ENCODE results near the gene HES6. TPM values are rescaled to one million over a fixed set of nuclear protein-coding genes. Genes with fewer than 3 reads are reported as not detected.

Gene HES6
- total and polyA plus RNA-seq, 10 of the 15 experiments (the other 5 are each of a cell fraction or from before 2014, with no cell fraction given), result 0.11 to 1.7 (median 0.83) TPM

DNA sequence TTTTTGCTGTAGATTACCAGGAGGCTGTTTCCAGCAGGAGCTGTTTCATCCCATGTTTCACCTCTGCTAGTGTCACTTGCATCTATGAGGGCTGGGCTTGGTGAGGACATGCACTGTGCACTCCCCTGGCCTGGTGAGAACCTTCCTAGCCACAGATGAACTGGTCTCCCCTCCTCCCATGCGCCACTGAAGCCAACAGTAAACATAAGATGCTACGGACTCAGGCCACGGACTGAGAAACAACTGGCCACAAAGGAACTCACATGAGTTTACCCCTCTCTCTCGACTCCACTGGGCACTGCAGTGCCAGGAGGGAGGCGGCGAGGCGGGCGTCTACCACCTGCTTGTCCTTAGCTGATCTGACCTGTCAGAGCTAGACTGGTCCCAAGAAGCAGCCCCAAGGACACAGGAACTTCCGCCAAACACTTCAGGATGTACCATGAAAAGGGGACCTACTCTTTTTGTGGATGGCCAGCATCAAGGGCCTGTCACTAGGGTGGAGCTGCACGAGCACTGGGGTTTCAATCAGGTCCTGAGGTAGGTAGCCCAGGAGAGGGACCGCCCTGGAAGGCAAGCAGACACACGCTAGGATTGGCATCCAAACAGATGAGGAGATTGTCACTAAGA is 22.8 kb upstream of the HES6 start (continued):
- TF ChIP-seq SUZ12 (IDR thresholded peaks at IDR 0.05; ENCODE audit: unreplicated experiment) (no peak), FOXM1 (IDR thresholded peaks at IDR 0.05; ENCODE audit: low read depth, low read length) (no peak), SREBF1 (IDR thresholded peaks at IDR 0.05; ENCODE audit: low read length) (no peak), SMC3 (IDR thresholded peaks at IDR 0.05; ENCODE audit: borderline replicate concordance, low read length) (no peak), RAD21 (IDR thresholded peaks at IDR 0.05; ENCODE audit: insufficient read depth, low read depth, low read length) (no peak), SIX5 (IDR thresholded peaks at IDR 0.05; ENCODE audit: low read depth, low read length, severe bottlenecking) (no peak), PKNOX1 (IDR thresholded peaks at IDR 0.05) (no peak), USF2 (IDR thresholded peaks at IDR 0.05; ENCODE audit: borderline replicate concordance, low read depth, low read length) (no peak), NKRF (conservative IDR thresholded peaks at IDR 0.05) (no peak)

Measured in GM12878 (cell line).